HG02678 (cell line): Measurements from ENCODE around the gene CRLF1.
"Not testable (repeated sequence)": the region's sequence is repeated elsewhere in the genome, so short reads cannot be mapped to it uniquely, and the experiment has no call there.

Experiments used
- ATAC-seq: cut with Tn5 transposase; IDR thresholded peaks from one replicate; pipeline ENCODE4 v1.9.1; 2021; ENCODE audit warnings: mild to moderate bottlenecking, moderate library complexity; ENCODE audit not compliant: unreplicated experiment

The CRLF1 gene

DNA sequence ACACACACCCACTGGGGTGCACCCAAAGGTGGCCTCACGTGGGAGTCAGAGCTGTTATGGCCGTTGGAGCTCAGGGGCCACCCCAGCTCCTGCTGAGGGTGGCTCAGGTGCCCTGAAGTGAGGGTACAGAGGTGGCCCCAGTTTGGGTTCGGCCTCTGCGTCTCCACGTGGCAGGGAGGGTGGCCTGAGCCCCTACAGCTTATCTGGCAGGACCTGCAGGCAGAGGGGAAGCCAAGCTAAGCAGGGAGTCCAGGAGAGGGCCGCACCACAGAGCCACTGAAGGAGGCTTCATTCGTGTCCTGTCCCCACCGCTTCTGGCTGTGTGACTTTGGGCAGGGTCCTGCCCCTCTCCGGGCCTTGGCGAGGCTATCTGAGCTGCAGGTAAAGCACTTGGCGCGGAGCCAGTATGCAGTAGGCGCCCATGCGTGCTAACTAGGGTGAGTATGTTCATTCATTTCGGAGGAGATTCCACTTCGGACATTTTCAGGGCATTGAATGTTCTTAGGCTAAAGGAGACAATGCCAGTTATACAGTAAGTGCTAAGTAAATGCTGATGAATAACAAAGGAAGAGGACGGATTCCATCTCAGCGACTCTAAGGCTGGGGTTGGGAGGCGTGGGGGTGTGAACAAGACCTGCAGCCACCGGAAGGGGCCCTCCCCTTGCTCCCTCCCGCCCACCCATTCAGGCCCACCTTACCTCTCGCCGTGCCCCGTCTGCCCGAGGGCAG, 13.1 kb downstream of the CRLF1 start:
- ATAC-seq, result no peak

DNA sequence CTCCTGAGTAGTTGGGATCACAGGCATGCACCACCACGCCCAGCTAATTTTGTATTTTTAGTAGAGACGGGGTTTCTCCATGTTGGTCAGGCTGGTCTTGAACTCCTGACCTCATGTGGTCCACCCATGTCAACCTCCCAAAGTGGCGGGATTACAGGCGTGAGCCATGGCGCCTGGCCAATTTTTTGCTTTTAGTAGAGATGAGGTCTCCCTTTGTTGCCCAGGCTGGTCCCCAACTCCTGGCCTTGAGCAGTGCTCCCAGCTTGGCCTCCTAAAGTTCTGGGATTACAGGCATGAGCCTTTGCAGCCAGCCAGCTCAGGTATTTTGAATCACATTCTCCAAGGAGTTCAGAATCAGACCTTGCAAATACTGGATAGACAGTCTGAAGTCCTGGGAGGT, 13.9 kb downstream of the CRLF1 start:
- ATAC-seq, result not testable (repeated sequence)

- ATAC-seq, result no peak
Measured at GRCh38 chr19:18591735-18592385, 14.7 kb downstream of the CRLF1 start.

DNA sequence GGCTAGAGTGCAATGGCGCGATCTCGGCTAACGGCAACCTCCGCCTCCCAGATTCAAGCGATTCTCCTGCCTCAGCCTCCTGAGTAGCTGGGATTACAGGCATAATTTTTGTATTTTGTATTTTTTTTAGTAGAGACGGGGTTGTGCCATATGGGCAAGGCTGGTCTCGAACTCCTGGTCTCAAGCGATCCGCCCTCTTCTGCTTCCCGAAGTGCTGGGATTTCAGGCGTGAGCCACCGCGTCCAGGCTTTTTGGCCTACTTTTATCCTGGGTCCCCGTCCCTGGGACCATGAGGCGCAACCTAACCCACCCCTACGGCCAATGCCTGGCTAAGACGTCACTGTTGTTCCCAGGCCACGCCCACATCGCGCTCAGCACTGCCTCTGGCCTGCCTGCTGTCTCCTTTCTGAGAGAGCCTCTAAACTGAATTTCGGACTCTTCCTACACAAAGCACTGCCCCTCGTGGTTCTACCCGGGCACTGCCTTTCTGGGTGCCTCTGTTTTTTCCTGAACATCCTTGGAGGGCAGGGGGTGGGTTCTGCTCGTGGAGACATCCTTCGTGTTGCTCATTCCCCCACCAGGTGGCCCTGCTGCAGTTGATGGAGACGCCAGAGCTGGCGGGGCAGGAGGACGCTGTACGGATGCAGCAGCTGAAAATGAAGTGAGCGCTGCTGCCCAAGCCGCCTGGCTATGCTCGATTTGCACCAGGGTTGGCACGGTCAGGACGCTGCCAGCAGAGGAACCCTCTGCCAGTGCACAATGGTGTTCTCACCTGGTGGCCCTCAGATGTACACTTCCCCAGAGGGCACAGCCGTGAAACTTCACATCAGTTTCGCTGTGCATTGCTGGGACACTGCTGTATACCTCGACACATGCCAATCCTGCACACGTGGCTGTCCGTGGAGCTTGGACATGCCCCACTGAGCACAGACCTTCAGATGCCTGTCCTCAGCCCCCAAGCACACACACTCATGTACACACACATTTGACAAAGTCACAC, 16.0 kb downstream of the CRLF1 start:
- no peak for ATAC-seq

- peak; percentile 28 for ATAC-seq
Measured at GRCh38 chr19:18589380-18590272, 17.0 kb downstream of the CRLF1 start.

- ATAC-seq, result peak; percentile 82
Measured at GRCh38 chr19:18588611-18589379, 17.8 kb downstream of the CRLF1 start, which contains the start of gene REX1BD. Gene REX1BD, plus strand, starts transcription at chr19:18588798. Its CDS starts 4 bp downstream, at chr19:18588802.

DNA sequence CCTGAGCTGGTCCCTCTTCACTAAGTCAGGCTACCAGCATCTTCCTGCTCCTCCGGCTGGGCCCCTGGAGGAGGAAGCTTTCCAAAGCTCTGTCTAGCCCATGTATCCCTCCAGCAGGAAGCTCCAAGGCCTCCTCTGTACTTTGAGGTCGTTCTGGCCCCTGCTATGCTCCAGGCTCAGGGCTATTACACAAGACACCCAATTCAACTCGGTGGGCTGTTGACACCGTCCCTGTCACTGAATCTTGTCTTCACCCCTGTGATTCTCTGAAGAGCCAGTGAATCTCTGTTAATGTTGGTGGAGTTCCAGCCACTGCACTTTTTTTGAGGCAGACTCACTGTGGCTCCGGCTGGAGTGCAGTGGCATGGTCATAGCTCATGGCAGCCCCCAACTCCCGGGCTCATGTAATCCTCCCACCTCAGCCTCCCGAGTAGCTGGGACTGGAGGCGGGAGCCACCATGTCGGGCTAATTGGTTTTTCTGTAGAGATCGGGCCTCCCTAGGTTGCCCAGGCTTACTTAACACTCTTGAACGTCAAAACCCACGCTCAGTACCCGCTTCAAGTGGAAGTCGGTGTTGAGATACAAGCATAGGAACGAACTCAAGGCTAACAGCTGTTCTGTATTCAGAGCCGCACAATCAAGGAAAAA, 18.5 kb downstream of the CRLF1 start:
- ATAC-seq, result no peak

- no peak for ATAC-seq
Measured at GRCh38 chr19:18587561-18587960, 19.0 kb downstream of the CRLF1 start.

DNA sequence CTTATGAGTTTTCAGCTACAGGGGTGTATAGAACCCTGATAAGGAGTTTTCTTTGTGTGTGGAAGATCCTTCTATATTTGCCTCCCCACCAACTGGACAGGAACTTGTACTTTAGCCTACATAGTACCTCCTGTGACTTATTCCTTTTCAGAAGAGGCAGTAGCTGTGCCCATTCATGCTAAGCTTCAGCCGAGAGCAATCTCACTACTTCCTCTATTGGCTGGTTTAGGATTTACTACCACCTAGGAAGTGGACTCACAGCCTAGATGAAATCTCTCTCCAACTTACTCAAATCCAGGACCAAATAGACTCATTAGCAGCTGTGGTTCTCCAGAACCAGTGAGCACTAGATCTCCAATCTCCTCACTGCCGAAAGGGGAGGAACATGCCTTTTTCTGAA, 20.3 kb downstream of the CRLF1 start:
- ATAC-seq, result no peak

DNA sequence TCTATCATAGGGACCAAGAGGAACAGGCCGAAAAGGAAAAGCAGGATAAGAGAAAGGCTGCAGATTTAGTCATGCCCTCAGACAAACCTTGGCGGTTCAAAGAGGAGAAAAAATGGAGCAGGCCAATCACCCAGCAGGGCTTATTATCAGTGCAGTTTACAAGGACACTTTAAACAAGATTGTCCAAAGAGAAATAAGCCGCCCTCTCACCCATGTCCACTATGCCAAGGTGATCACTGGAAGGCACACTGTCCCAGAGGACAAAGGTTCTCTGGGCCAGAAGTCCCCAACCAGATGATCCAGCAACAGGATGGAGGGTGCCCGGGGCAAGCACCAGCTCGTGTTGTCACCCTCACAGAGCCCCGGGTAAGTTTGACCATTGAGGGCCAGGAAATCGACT, 26.3 kb downstream of the CRLF1 start:
- ATAC-seq, result no peak

GRCh38 chr19:18577365-18577914, 29.2 kb downstream of the CRLF1 start:
- ATAC-seq, result no peak

- ATAC-seq, result no peak
Measured at GRCh38 chr19:18576383-18576782, 30.2 kb downstream of the CRLF1 start.

DNA sequence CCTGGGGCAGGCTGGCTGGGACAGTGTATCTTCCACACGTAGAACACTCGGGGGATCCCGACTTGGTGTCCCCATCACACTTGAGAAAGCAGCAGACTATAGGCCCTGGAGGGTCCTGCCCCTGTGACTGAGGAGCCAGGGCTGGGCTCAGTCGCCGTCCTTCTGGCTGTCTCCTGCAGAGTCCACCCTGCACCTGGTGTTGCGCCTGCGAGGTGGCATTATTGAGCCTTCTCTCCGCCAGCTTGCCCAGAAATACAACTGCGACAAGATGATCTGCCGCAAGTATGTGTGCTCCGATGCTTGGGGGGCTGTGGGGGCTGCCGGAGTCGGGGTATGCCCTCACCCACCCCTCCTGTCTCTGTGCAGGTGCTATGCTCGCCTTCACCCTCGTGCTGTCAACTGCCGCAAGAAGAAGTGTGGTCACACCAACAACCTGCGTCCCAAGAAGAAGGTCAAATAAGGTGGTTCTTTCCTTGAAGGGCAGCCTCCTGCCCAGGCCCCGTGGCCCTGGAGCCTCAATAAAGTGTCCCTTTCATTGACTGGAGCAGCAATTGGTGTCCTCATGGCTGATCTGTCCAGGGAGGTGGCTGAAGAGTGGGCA, 31.8 kb downstream of the CRLF1 start:
- no peak for ATAC-seq

DNA sequence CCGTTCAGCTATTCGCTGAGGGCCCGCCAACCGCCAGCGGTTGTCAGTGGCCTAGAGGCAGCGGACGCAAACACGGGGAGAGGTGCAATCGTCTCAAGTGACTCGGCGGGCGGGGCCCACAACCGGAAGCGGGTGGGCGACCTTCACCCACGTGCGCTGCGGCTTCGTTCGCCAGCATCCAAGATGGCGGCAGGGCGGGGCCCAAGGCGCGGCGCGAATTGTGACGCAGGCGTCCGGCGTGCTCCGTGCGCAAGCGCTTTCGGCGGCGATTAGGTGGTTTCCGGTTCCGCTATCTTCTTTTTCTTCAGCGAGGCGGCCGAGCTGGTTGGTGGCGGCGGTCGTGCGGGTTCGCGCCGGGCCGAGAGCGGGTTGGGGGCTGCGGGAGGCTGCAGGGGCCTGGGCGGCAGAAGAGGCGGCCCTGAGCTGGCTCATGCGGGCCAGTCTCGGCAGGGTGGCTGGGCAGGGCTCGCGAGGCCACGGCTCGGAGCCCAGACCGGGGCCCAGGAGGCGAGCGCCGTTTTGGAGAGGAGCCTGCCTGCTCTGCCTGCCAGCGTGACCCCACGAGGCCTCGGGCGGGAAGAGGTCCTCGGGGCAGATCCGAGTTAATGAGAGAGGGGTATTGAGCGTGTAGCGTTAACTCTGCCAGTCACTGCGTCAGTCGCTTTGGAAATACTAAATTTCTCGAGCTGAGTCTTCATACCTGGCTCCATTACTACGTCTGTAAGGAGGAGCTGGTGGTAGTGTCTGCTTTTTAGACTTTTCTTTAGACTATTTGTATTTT, 34.8 kb downstream of the CRLF1 start, which contains the start of gene UBA52:
UBA52 (plus strand) TSS at position 294 of the 781 bp plus-strand sequence. CDS start 1,444 bp downstream, outside the sequence.
- ATAC-seq, result peak; percentile 95

DNA sequence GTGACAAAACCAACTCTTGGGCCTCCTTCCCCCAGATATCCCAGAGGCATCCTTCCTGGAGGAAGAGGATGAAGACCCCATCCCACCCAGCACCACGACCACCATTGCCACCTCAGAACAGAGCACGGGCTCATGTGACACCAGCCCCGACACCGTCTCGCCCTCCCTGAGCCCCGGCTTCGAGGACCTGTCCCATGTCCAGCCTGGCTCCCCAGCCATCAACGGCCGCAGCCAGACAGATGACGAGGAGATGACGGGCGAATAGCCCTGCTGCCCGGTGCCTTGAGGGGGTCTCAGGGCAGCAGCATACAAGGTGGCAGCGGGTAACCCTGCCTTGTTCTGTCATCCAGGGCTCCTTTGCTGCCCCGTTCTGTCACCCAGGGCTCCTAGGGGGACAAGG, 38.2 kb downstream of the CRLF1 start:
- no peak for ATAC-seq

GRCh38 chr19:18566953-18567352, 39.6 kb downstream of the CRLF1 start:
- ATAC-seq, result no peak

DNA sequence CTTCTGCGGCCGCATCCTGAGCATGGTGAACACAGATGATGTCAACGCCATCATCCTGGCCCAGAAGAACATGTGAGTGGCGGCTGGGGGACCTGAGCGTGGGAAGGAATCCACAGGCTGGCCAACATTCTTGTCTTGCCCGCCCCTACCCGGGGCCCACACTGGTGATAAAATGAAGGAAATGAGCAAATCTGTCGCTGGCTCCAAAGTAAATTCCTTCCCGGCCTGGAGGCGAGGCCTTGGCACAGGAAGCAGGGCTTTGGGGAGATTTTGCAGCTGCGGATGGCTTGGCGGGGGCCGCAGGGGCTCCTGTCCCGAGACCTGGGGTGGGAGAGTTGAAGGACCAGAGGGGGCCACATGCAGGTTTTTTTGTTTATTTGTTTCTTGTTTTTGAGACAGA, 44.5 kb downstream of the CRLF1 start:
- no peak for ATAC-seq
